ENCODE results near the gene COA8. TPM values are rescaled to one million over a fixed set of nuclear protein-coding genes. Genes with fewer than 3 reads are reported as not detected.

Gene COA8, protein sequence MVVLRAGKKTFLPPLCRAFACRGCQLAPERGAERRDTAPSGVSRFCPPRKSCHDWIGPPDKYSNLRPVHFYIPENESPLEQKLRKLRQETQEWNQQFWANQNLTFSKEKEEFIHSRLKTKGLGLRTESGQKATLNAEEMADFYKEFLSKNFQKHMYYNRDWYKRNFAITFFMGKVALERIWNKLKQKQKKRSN
- total RNA-seq (2022; extraction: Qiagen RNA extraction), result 49.6 to 54.3 TPM (median 52.7 TPM) in 5 replicates

DNA sequence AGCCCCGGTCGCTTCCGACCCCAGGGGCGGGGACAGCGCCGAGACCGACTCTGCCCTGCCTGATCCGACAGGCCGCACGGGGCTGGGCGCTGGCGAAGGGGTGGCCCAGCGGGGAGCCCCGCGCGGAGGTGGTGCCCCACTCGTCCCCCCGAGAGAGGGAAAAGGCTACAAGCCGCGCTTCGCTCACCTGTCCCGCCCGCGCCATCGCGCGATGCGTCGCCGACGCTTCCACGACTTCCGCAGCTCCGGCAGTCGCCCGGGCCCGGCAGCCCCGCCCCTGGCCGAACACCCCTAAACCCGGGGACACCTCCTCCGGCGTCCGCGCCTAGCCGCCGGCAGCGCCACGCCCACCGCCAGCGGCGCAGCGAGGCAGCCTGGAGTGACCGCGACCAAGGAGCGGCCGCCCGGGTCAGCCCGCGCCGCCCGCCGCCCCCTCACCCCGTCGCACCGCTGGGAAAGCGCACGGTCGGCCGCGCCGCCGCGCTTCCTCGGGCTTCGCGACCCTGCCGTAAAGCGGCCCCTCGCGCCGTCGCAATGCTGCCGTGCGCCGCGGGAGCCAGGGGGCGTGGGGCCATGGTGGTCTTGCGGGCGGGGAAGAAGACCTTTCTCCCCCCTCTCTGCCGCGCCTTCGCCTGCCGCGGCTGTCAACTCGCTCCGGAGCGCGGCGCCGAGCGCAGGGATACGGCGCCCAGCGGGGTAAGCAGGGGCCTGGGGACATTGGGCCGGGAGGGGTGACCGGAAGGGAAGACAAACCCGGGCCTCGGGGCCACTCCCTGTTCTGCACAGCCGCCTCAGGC lies at the start of gene COA8, which contains the start of gene BAG5:
Gene COA8, plus strand, starts transcription at position 532 of the 797 bp plus-strand sequence. Its CDS starts 42 bp downstream, at position 574.
Gene BAG5, minus strand, starts transcription at position 229 of the 797 bp plus-strand sequence. CDS start 1,493 bp downstream, outside the sequence.

DNA sequence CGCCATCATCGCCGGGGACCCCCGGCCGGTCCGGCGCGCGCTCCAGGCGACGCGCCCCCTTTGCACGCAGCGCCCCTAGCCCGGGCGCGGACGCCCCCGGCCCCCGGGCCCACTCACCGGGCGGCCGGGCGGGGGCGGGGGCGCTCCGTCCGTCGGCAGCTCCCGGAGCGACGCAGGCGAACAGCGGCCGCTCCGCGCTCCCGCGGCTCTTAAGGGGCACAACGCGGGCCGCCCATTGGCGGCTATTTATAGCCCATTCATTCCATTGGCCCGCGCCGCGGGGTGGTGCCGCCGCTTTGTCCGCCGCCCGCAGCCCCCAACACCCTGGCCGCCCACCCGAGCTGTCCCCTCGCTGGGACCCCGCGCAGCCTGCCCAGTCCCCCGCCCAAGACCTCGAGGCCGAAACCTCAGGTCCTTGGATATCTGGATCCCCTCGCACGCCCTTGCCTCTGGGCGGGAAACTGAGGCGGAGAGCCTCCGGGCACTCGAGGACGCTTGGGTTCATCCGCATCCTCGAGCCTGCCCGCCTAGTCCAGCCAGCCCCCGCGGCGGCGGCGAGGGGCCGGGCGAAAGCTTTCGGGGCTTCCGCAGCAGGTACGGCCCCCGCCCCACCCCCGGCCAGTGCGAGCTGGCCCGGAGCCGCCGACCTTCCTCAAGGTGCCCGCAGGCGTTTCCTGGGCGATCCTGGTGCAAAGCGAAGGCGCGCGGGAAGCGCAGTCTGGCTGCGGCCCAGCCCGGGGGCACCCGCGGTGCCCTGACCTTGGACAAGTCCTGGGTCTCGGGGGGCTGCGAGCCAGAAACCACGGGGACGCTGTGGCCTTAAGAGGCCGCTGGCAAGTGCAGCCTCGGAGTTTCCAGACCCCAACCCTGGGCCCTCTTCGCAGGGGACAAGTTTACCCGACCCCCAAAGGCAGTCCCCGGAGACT lies 39.8 kb upstream of the COA8 start, which contains the start of gene CKB:
Gene CKB, minus strand, starts transcription at position 182 of the 926 bp plus-strand sequence. CDS start 337 bp downstream, outside the sequence.

DNA sequence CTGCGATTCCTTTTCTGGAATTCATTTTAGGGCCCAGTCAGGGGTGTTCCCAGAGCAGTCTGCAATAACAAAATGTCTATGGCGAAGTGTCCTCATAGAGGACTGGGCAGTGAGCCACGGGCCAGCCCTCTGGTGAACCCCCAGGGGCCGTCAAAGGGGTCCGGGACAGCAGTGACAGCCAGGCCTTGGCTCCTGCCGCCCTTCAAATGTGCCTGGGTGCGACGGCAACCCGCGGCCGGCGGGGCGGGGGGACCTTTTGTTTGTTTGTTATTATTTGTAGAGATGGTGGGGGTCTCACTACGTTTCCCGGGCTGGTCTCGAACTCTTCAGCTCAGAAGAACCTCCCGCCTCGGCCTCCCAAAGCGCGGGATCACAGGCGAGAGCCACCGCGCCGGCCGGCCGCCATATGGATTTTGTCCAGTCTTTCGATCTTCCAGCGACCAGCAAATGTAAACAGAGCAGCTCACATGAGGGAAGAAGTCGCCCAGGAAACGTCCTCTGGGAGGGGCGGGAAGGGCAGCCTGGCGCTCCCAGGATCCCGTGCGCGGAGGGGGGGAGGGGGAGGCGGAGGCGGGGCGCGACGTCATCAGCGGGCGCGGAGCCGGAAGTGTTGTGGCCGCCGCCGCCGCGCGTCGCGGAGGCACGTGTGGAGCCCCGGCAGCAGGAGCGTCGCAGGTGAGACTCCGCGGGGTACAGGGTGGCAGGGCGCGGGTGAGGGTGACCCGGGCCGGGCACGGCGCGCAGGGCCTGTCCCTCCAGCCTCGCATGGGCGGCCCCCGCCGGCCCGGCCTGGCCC lies 34.0 kb upstream of the COA8 start, which contains the start of gene TRMT61A:
Gene TRMT61A, plus strand, starts transcription at position 610 of the 796 bp plus-strand sequence. CDS start 783 bp downstream, outside the sequence.

DNA sequence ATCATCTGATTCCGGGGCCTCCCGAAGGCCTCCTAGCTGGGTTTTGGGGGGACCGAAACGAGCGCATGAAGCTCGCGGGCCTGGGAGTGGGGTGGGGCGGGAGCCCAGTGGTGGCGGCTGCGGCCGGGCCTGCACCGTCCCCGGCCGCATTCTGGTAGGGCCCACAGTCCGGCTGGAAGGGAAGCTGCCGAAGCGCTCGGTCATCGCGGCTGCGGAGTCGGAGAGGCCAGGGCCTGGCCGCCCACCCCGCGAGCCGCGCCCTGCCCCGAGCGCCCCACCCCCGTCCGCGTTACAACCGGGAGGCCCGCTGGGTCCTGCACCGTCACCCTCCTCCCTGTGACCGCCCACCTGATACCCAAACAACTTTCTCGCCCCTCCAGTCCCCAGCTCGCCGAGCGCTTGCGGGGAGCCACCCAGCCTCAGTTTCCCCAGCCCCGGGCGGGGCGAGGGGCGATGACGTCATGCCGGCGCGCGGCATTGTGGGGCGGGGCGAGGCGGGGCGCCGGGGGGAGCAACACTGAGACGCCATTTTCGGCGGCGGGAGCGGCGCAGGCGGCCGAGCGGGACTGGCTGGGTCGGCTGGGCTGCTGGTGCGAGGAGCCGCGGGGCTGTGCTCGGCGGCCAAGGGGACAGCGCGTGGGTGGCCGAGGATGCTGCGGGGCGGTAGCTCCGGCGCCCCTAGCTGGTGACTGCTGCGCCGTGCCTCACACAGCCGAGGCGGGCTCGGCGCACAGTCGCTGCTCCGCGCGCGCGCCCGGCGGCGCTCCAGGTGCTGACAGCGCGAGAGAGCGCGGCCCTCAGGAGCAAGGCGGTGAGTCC lies 66.1 kb downstream of the COA8 start, which contains the start of gene KLC1:
Gene KLC1, plus strand, starts transcription at position 528 of the 819 bp plus-strand sequence. CDS start 25,354 bp downstream, outside the sequence.

Other genes starting within 250 kb of the COA8 start
- gene EIF5, start 228.7 kb upstream of the COA8 start, total RNA-seq (2022; extraction: Qiagen RNA extraction), result 202 to 295 TPM (median 277 TPM) in 5 replicates
- gene MARK3, start 177.5 kb upstream of the COA8 start, total RNA-seq (2022; extraction: Qiagen RNA extraction), result 55.3 to 69.8 TPM (median 58.5 TPM) in 5 replicates
- 65.2 to 111 TPM (median 100 TPM) in 5 replicates for gene CKB, start 40.1 kb upstream of the COA8 start, total RNA-seq (2022; extraction: Qiagen RNA extraction)
- gene TRMT61A, start 33.8 kb upstream of the COA8 start, total RNA-seq (2022; extraction: Qiagen RNA extraction), result 15.7 to 32.6 TPM (median 29.5 TPM) in 5 replicates
- 20.9 to 24.1 TPM (median 23.2 TPM) in 5 replicates for gene BAG5, start 303 bp upstream of the COA8 start, total RNA-seq (2022; extraction: Qiagen RNA extraction)
- gene KLC1, start 66.3 kb downstream of the COA8 start, total RNA-seq (2022; extraction: Qiagen RNA extraction), result 90.6 to 121 TPM (median 102 TPM) in 5 replicates
- 28.4 to 33.0 TPM (median 29.8 TPM) in 5 replicates for gene XRCC3, start 152.5 kb downstream of the COA8 start, total RNA-seq (2022; extraction: Qiagen RNA extraction)
- gene ZFYVE21, start 152.8 kb downstream of the COA8 start, total RNA-seq (2022; extraction: Qiagen RNA extraction), result 33.3 to 44.8 TPM (median 37.8 TPM) in 5 replicates

Measured in A549 treated with CORT108297 at 1 μM for 4 hours (cell line).